Lung (tissue), 12 donors: ENCODE data around the gene TMEM203. TPM values are rescaled to one million over a fixed set of nuclear protein-coding genes. Genes with fewer than 3 reads are reported as not detected.

ENCODE experiments used
- ATAC-seq: fragments of 200-7000 bp; cut with Tn5 transposase; one replicate; pipeline ENCODE4 v1.9.1; 2020; ENCODE audit warnings: moderate number of reproducible peaks; ENCODE audit not compliant: insufficient read depth, low FRiP score
- DNase-seq, 3 donors: peaks; one replicate each; pipeline ENCODE4 v3.0.0-alpha.2; 2013 to 2017
- H3K27ac ChIP-seq, 2 donors: one replicate each; pipeline ENCODE4 v1.5.1; 2013; ENCODE audit warnings: mild to moderate bottlenecking in 2 of 2, moderate library complexity in 2 of 2, control low read depth in 1 of 2, inconsistent platforms in 1 of 2, low read depth in 1 of 2, low read length in 1 of 2
- H3K27me3 ChIP-seq, 3 donors: one replicate each; pipeline ENCODE4 v1.5.1; 2013; ENCODE audit warnings: low read length in 2 of 3; ENCODE audit not compliant: control insufficient read depth in 3 of 3, insufficient read depth in 3 of 3
- H3K36me3 ChIP-seq, 4 donors: one replicate each; pipeline ENCODE4 v1.5.1; 2013; ENCODE audit warnings: low read length in 4 of 4, mild to moderate bottlenecking in 1 of 4, moderate library complexity in 1 of 4; ENCODE audit not compliant: control insufficient read depth in 4 of 4, insufficient read depth in 4 of 4
- H3K4me1 ChIP-seq, 5 donors: one replicate each; pipeline ENCODE4 v1.5.1; 2013; ENCODE audit warnings: low read length in 5 of 5, mild to moderate bottlenecking in 2 of 5, moderate library complexity in 1 of 5; ENCODE audit not compliant: control insufficient read depth in 5 of 5, insufficient read depth in 5 of 5
- H3K4me3 ChIP-seq: one replicate; pipeline ENCODE4 v1.5.1; 2013; ENCODE audit warnings: mild to moderate bottlenecking, control low read depth, moderate library complexity
- H3K9ac ChIP-seq, 2 donors: one replicate each; pipeline ENCODE4 v1.5.1; 2013; ENCODE audit warnings: low read length in 2 of 2, control low read depth in 1 of 2; ENCODE audit not compliant: insufficient read depth in 1 of 2
- H3K9me3 ChIP-seq, 4 donors: one replicate each; pipeline ENCODE4 v1.5.1; 2013; ENCODE audit warnings: low read length in 3 of 4, mild to moderate bottlenecking in 1 of 4, moderate library complexity in 1 of 4; ENCODE audit not compliant: control insufficient read depth in 4 of 4, insufficient read depth in 3 of 4
- CTCF ChIP-seq: IDR thresholded peaks from 2 replicates; pipeline ENCODE4 v1.5.1; 2012; ENCODE audit warnings: mild to moderate bottlenecking; ENCODE audit errors: control extremely low read depth, extremely low read depth
- WGBS, 2 donors: extraction: QIAGEN DNeasy Blood & Tissue Kit; methylation state at CpG; one replicate each; pipeline ENCODE4 v1.1.7; 2013; 5-methylcytosine and 5-hydroxymethylcytosine counted together
- polyA plus RNA-seq, 2 donors: library from polyadenylated mRNA; stranded (reverse); fragments of 200-250 nt; gene quantifications; one replicate each; pipeline ENCODE4 v1.2.1, GENCODE V29; 2013
- total RNA-seq, 2 donors: library from RNA; depleted of rRNA in 1 of 2; stranded (reverse); fragments of >200 nt in 1 of 2; gene quantifications; one replicate each; pipeline ENCODE4 v1.2.1, GENCODE V29; 2014 to 2021
- donor health status: control.
- donor health status: control.
- donor health status: Bipolar disorder and iron deficiency.
- donor health status: healthy.
- donor health status: DM: yes; HTN: yes; CAD: no.

TMEM203 gene
- total and polyA plus RNA-seq, 4 donors = 26.0 to 39.3 (median 33.8) TPM

GRCh38 chr9:137198902-137199283 is 6.6 kb downstream of the TMEM203 start:
- Histone ChIP-seq H3K9ac (no peak overlapping the region), H3K27me3 (no peaks in the 10 kb centered on the region), H3K9me3 (no peaks in the 10 kb centered on the region), H3K27ac (peak overlapping the region; percentile 21 to 89), H3K4me1 (peaks cover 0 to 28% (median 19%) of the 10 kb centered on the region in 5 donors), H3K36me3 (peaks cover 0 to 2% (median under 1%) of the 10 kb centered on the region in 4 donors), H3K4me3 (no peak overlapping the region)
- TF ChIP-seq CTCF = no peak
- WGBS, 2 donors = 72 to 86% methylated on average over 11 of the region's 11 CpGs
- ATAC-seq = no peak
- DNase-seq = no peak

DNA sequence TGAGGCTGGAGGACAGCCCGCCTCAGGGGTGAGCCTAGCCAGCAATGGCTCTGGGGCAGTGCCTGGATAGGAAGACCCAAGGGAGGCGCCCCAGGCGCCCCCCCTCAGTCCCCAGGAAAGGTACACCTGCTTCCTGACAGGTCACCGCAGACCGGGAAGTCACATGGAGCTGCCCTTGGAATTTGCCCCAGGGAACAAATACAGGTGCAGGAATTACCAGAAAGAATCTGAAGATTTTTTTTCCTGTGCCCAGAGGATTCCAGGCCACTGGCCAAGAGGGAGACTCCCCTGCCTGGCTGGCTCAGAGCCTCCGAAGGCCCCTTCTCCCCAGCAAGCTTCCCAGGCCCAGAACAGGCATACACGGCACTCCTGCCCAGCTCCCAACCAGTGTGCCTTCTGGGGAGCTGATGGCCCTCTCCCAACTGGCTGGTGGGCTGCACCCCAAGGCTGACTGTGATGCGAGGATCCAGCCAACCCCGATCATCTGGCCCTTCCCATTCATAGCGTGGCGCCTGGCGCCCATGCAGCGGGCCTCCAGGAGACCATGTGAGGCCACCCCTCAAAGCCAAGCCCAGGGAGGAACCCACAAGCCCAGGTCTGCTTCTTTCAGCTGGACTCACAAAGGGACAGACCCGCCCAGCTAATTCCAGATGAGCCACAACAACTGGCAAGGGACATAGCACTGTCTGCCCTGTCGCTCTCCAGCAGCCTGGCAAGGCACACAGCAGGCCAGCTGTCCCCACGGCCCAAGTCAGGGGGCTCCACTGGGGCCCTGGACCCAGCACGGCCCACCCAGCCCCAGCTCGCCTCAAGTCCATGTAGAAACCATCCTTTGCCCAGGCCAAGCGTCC is 7.2 kb downstream of the TMEM203 start:
- no peak for DNase-seq
- ATAC-seq = no peak
- no peak overlapping the region for H3K9ac ChIP-seq
- WGBS, 2 donors = 77 to 91% methylated on average over 19 of the region's 19 CpGs
- no peaks in the 10 kb centered on the region for H3K36me3 ChIP-seq
- no peak overlapping the region for H3K4me3 ChIP-seq
- H3K27me3 ChIP-seq = no peaks in the 10 kb centered on the region
- peak overlapping the region in 1 of 2 donors; percentile 89 for H3K27ac ChIP-seq
- TF ChIP-seq CTCF = no peak
- no peaks in the 10 kb centered on the region for H3K9me3 ChIP-seq
- H3K4me1 ChIP-seq = peaks cover 0 to 23% (median 17%) of the 10 kb centered on the region in 5 donors

DNA sequence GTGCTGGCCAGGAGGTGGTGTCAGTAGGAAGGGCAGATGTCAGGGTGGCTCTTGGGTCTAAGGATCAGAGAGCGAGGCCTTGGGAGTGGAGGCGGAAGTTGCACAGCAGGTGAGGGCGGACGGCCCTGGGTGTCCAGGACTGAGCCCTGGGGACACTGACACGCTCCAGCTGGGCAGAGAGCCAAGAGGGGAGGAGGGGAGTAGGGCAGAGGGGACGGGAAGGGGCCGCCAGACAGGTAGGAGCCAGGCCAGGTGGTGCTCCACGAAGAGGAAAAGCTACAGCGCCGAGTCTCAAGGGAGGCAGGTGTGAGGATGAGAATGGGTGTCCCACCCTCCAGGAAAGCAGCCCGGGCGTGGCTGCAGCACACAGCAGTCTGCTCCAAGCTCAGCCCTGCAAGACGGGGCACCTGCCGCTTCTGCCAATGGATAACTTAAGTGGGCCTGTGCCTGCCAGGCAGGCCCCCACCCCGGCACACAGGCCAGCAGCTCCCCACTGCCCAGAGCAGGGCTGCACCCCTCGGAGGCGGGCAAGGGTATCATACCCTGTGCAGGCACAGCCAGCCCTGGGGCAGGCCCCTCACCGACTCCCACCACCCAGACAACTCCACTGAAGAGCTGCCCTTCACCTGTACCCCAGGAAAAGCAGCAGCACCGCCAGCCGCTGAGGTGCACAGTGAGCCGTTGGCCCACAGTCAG is 9.8 kb downstream of the TMEM203 start:
- no peak overlapping the region for H3K4me3 ChIP-seq
- ATAC-seq = no peak
- H3K36me3 ChIP-seq = peaks cover 0 to 10% (median 0%) of the 10 kb centered on the region in 4 donors
- WGBS, 2 donors = 78 to 90% methylated on average over 20 to 21 of the region's 21 CpGs
- H3K4me1 ChIP-seq = peaks cover 0 to 19% (median 13%) of the 10 kb centered on the region in 5 donors
- no peak overlapping the region for H3K9ac ChIP-seq
- H3K27me3 ChIP-seq = no peaks in the 10 kb centered on the region
- no peak overlapping the region for H3K27ac ChIP-seq
- no peak for DNase-seq
- TF ChIP-seq CTCF = no peak
- no peaks in the 10 kb centered on the region for H3K9me3 ChIP-seq
